H9 (cell line): ENCODE data around the gene SPATA20. TPM values are rescaled to one million over a fixed set of nuclear protein-coding genes. Genes with fewer than 3 reads are reported as not detected.

Source experiments
- DNase-seq: peaks from one replicate; pipeline ENCODE4 v3.0.0-alpha.2; 2017
- H2AFZ ChIP-seq: one replicate; pipeline ENCODE4 v1.6.1; 2013; ENCODE audit warnings: mild to moderate bottlenecking, low read length, control low read depth, moderate library complexity
- H2AK5ac ChIP-seq: 2 replicates; pipeline ENCODE4 v1.6.1; 2013; ENCODE audit warnings: low read length, control low read depth, mixed read lengths; ENCODE audit not compliant: insufficient read length
- H2BK120ac ChIP-seq: one replicate; pipeline ENCODE4 v1.6.1; 2013; ENCODE audit warnings: low read depth, mild to moderate bottlenecking, low read length, control low read depth, inconsistent platforms; ENCODE audit not compliant: poor library complexity, severe bottlenecking
- H2BK12ac ChIP-seq: 2 replicates; pipeline ENCODE4 v1.6.1; 2013; ENCODE audit warnings: low read length, control low read depth, mixed read lengths, low read depth; ENCODE audit not compliant: insufficient read length
- H2BK15ac ChIP-seq: 2 replicates; pipeline ENCODE4 v1.6.1; 2013; ENCODE audit warnings: low read depth, low read length, control low read depth
- H2BK20ac ChIP-seq: one replicate; pipeline ENCODE4 v1.6.1; 2013; ENCODE audit warnings: low read depth, mild to moderate bottlenecking, low read length, control low read depth, inconsistent platforms; ENCODE audit not compliant: poor library complexity, severe bottlenecking
- H2BK5ac ChIP-seq: 2 replicates; pipeline ENCODE4 v1.6.1; 2013; ENCODE audit warnings: low read length, control low read depth, mixed read lengths; ENCODE audit not compliant: insufficient read length
- H3K14ac ChIP-seq: 2 replicates; pipeline ENCODE4 v1.6.1; 2013; ENCODE audit warnings: low read length, control low read depth; ENCODE audit not compliant: insufficient read depth
- H3K18ac ChIP-seq: 2 replicates; pipeline ENCODE4 v1.6.1; 2013; ENCODE audit warnings: low read depth, mild to moderate bottlenecking, mixed read lengths, low read length, control low read depth; ENCODE audit not compliant: insufficient read length
- H3K23ac ChIP-seq: 2 replicates; pipeline ENCODE4 v1.6.1; 2013; ENCODE audit warnings: low read length, control low read depth, mixed read lengths, low read depth; ENCODE audit not compliant: insufficient read length
- H3K23me2 ChIP-seq: 2 replicates; pipeline ENCODE4 v1.6.1; 2013; ENCODE audit warnings: low read depth, mild to moderate bottlenecking, mixed read lengths, low read length, control low read depth; ENCODE audit not compliant: insufficient read length, poor library complexity, severe bottlenecking
- H3K27ac ChIP-seq: 2 replicates; pipeline ENCODE4 v1.5.1; 2013; ENCODE audit warnings: low read length, control low read depth, mixed read lengths, low read depth; ENCODE audit not compliant: insufficient read length
- H3K27me3 ChIP-seq: 2 replicates; pipeline ENCODE4 v1.6.1; 2013; ENCODE audit warnings: low read length, control low read depth, inconsistent platforms; ENCODE audit not compliant: insufficient read depth
- H3K4ac ChIP-seq: 2 replicates; pipeline ENCODE4 v1.6.1; 2013; ENCODE audit warnings: low read depth, mild to moderate bottlenecking, control low read depth, inconsistent platforms, low read length, moderate library complexity
- H3K4me1 ChIP-seq: 2 replicates; pipeline ENCODE4 v1.6.1; 2013; ENCODE audit warnings: low read length, control low read depth, inconsistent platforms; ENCODE audit not compliant: insufficient read depth
- H3K4me2 ChIP-seq: 2 replicates; pipeline ENCODE4 v1.6.1; 2013; ENCODE audit warnings: low read length, control low read depth, mixed read lengths; ENCODE audit not compliant: insufficient read length, insufficient read depth
- H3K56ac ChIP-seq: 2 replicates; pipeline ENCODE4 v1.6.1; 2013; ENCODE audit warnings: low read depth, mild to moderate bottlenecking, mixed read lengths, low read length, control low read depth; ENCODE audit not compliant: insufficient read length
- H3K79me1 ChIP-seq: 2 replicates; pipeline ENCODE4 v1.6.1; 2013; ENCODE audit warnings: low read depth, mild to moderate bottlenecking, moderate library complexity, low read length, control low read depth, inconsistent platforms; ENCODE audit not compliant: insufficient read depth, poor library complexity, severe bottlenecking
- H3K79me2 ChIP-seq: 2 replicates; pipeline ENCODE4 v1.6.1; 2013; ENCODE audit warnings: low read length, control low read depth, inconsistent platforms; ENCODE audit not compliant: insufficient read depth
- H3K9ac ChIP-seq: 2 replicates; pipeline ENCODE4 v1.6.1; 2013; ENCODE audit warnings: low read length, control low read depth, mixed read lengths; ENCODE audit not compliant: insufficient read length; ENCODE audit errors: extremely low read depth
- H3K9me3 ChIP-seq: one replicate; pipeline ENCODE4 v1.6.1; 2013; ENCODE audit warnings: low read depth, low read length, inconsistent platforms; ENCODE audit not compliant: control insufficient read depth
- H3T11ph ChIP-seq: one replicate; pipeline ENCODE4 v1.6.1; 2013; ENCODE audit warnings: mild to moderate bottlenecking, low read length, control low read depth, inconsistent platforms
- H4K20me1 ChIP-seq: one replicate; pipeline ENCODE4 v1.6.1; 2013; ENCODE audit not compliant: control insufficient read depth, insufficient read length, insufficient read depth
- H4K5ac ChIP-seq: 2 replicates; pipeline ENCODE4 v1.6.1; 2013; ENCODE audit warnings: low read depth, mild to moderate bottlenecking, mixed read lengths, low read length, control low read depth; ENCODE audit not compliant: insufficient read length
- H4K8ac ChIP-seq: replicated peaks from 2 replicates; pipeline ENCODE4 v1.6.1; 2013; ENCODE audit warnings: low read length, control low read depth, mixed read lengths, low read depth; ENCODE audit not compliant: insufficient read length
- H4K91ac ChIP-seq: 2 replicates; pipeline ENCODE4 v1.6.1; 2013; ENCODE audit warnings: low read depth, mild to moderate bottlenecking, moderate library complexity, mixed read lengths, low read length, control low read depth; ENCODE audit not compliant: insufficient read length
- H3K27ac Mint-ChIP-seq, 3 experiments: 2 replicates in 2 of 3; 3 replicates in 1 of 3; pipeline ENCODE4 v1.8.0; 2020 to 2021; ENCODE audit warnings: mixed read lengths in 3 of 3, mild to moderate bottlenecking in 1 of 3, moderate library complexity in 1 of 3
- H3K27me3 Mint-ChIP-seq: 2 replicates; pipeline ENCODE4 v1.8.0; 2021; ENCODE audit warnings: low read depth, mild to moderate bottlenecking, moderate library complexity, mixed read lengths
- H3K36me3 Mint-ChIP-seq, 3 experiments: 2 replicates in 2 of 3; 3 replicates in 1 of 3; pipeline ENCODE4 v1.8.0; 2020 to 2021; ENCODE audit warnings: low read depth in 3 of 3, mixed read lengths in 3 of 3; ENCODE audit not compliant: insufficient read depth in 1 of 3
- H3K4me1 Mint-ChIP-seq, 2 experiments: 2 replicates each; pipeline ENCODE4 v1.8.0; 2020; ENCODE audit warnings: mixed read lengths in 2 of 2
- H3K4me3 Mint-ChIP-seq, 2 experiments: 2 replicates in 1 of 2; 3 replicates in 1 of 2; pipeline ENCODE4 v1.8.0; 2020 to 2021; ENCODE audit warnings: mild to moderate bottlenecking in 2 of 2, mixed read lengths in 2 of 2, moderate library complexity in 1 of 2
- H3K9me3 Mint-ChIP-seq, 2 experiments: 2 replicates in 1 of 2; 3 replicates in 1 of 2; pipeline ENCODE4 v1.8.0; 2020; ENCODE audit warnings: mild to moderate bottlenecking in 2 of 2, mixed read lengths in 2 of 2, moderate library complexity in 1 of 2
- CTCF ChIP-seq: fragments of 200-600 bp; sonication (generic); conservative IDR thresholded peaks from 3 replicates; pipeline ENCODE4 v1.8.0; 2021; ENCODE audit warnings: antibody characterized with exemption, mild to moderate bottlenecking
- WGBS: extraction: QIAGEN DNeasy Blood & Tissue Kit; methylation state at CpG from one replicate; pipeline ENCODE4 v1.1.7; 2013; ENCODE audit warnings: missing lambda C conversion rate, low lambda C conversion rate, mixed read lengths; ENCODE audit not compliant: insufficient read length; ENCODE audit errors: extremely low coverage; 5-methylcytosine and 5-hydroxymethylcytosine counted together
- total RNA-seq: library from RNA; stranded (reverse); gene quantifications from 2 replicates; pipeline ENCODE4 v1.2.1, GENCODE V29; 2021

The SPATA20 gene
- total RNA-seq, 1 experiment from 2014 or later = 23.9 TPM

- Mint-ChIP-seq H3K36me3 (peaks cover 0 to 5% (median 0%) of the 10 kb centered on the region in 3 experiments; a peak in 3 of 7 replicates), H3K4me1 (peaks cover 23 to 36% of the 10 kb centered on the region in 2 experiments), H3K27me3 (peaks cover 28% of the 10 kb centered on the region), H3K4me3 (peak overlapping the region in 1 of 2 experiments; percentile 69; a peak in 1 of 5 replicates), H3K9me3 (no peaks in the 10 kb centered on the region), H3K27ac (no peak overlapping the region)
- no peak overlapping the region for H2BK12ac ChIP-seq
- no peak for DNase-seq
- no peaks in the 10 kb centered on the region for H3K79me2 ChIP-seq
- H2BK120ac ChIP-seq = no peak overlapping the region
- H4K91ac ChIP-seq = no peak overlapping the region
- no peaks in the 10 kb centered on the region; the same call in 1 of the 2 replicates for H3K27me3 ChIP-seq
- H2AK5ac ChIP-seq = no peak overlapping the region
- no peak overlapping the region for H3K56ac ChIP-seq
- TF ChIP-seq CTCF = no peak
- H2BK5ac ChIP-seq = no peak overlapping the region
- no peak overlapping the region for H4K5ac ChIP-seq
- no CpG with 5 or more reads among the region's 11 CpGs for WGBS
- H3K14ac ChIP-seq = no peak overlapping the region
- no peaks in the 10 kb centered on the region for H3K9me3 ChIP-seq
- H2BK15ac ChIP-seq = no peak overlapping the region
- no peak overlapping the region for H2AFZ ChIP-seq
- no peak overlapping the region for H3K4me2 ChIP-seq
- 0 out of 2 replicates have a peak, but pooled peaks cover 2% of the 10 kb centered on the region for H3K4me1 ChIP-seq
- H3T11ph ChIP-seq = no peak overlapping the region
- H3K4ac ChIP-seq = no peak overlapping the region
- H3K23ac ChIP-seq = no peak overlapping the region
- peaks cover 8% of the 10 kb centered on the region for H3K23me2 ChIP-seq
- no peak overlapping the region for H3K18ac ChIP-seq
- H4K8ac ChIP-seq = no peak overlapping the region
- H3K9ac ChIP-seq = no peak overlapping the region
- no peaks in the 10 kb centered on the region for H3K79me1 ChIP-seq
- H2BK20ac ChIP-seq = no peak overlapping the region
- no peaks in the 10 kb centered on the region for H4K20me1 ChIP-seq
- no peak overlapping the region for H3K27ac ChIP-seq
Measured at GRCh38 chr17:50540560-50541401, 6.2 kb upstream of the SPATA20 start.
